Gastroesophageal sphincter (tissue), 4 donors: ENCODE results near the gene VAPB. TPM values are rescaled to one million over a fixed set of nuclear protein-coding genes. Genes with fewer than 3 reads are reported as not detected.

ENCODE experiments used
- ATAC-seq: fragments of 150-250 bp; one replicate; pipeline ENCODE4 v1.9.1; 2016; ENCODE audit warnings: mild to moderate bottlenecking, moderate library complexity
- H3K27ac ChIP-seq, 4 donors: fragments of 200-600 bp; sonication (generic) in 3 of 4; 1 replicate in 3 of 4; 2 replicates in 1 of 4; pipeline ENCODE4 v1.5.1; 2016 to 2019
- H3K27me3 ChIP-seq: fragments of 200-600 bp; sonication (generic); one replicate; pipeline ENCODE4 v1.5.1; 2019
- H3K36me3 ChIP-seq, 2 donors: fragments of 200-600 bp; sonication (generic); one replicate each; pipeline ENCODE4 v1.5.1; 2019; ENCODE audit warnings: control low read depth in 1 of 2
- H3K4me1 ChIP-seq, 3 donors: fragments of 200-600 bp; sonication (generic); 1 replicate in 2 of 3; 2 replicates in 1 of 3; pipeline ENCODE4 v1.5.1; 2016 to 2019; ENCODE audit warnings: control low read depth in 2 of 3
- H3K4me3 ChIP-seq, 2 donors: fragments of 200-600 bp; sonication (generic); one replicate each; pipeline ENCODE4 v1.5.1; 2019; ENCODE audit warnings: mild to moderate bottlenecking in 1 of 2, moderate library complexity in 1 of 2
- H3K9me3 ChIP-seq, 3 donors: fragments of 200-600 bp; sonication (generic); one replicate each; pipeline ENCODE4 v1.5.1; 2017 to 2019; ENCODE audit warnings: control low read depth in 2 of 3
- EP300 ChIP-seq: sonication (generic); formaldehyde crosslinking; IDR thresholded peaks from one replicate; pipeline ENCODE4 v1.6.1; 2017; ENCODE audit warnings: antibody characterized with exemption, mild to moderate bottlenecking
- POLR2A ChIP-seq, 2 donors: fragments of 450-650 bp; IDR thresholded peaks; one replicate each; pipeline ENCODE4 v1.6.1; 2017; ENCODE audit warnings: antibody characterized with exemption in 2 of 2, mild to moderate bottlenecking in 2 of 2, moderate library complexity in 1 of 2
- POLR2AphosphoS5 ChIP-seq: sonication (generic); formaldehyde crosslinking; IDR thresholded peaks from one replicate; pipeline ENCODE4 v1.6.1; 2017; ENCODE audit warnings: antibody characterized with exemption
- WGBS, 2 donors: methylation state at CpG; one replicate each; pipeline ENCODE4 v1.1.5; 2018; ENCODE audit warnings: low coverage in 1 of 2; 5-methylcytosine and 5-hydroxymethylcytosine counted together
- total RNA-seq, 4 donors: library from RNA; depleted of rRNA; stranded (reverse); fragments of >200 nt; gene quantifications; one replicate each; pipeline ENCODE4 v1.1.0, GENCODE V29; 2016
- TF ChIP-seq, protein P1 (sequence below), 4 experiments: fragments of 200-600 bp in 2 of 4; fragments of 450-650 bp in 2 of 4; sonication (generic) in 1 of 4; IDR thresholded peaks; one replicate each; pipeline ENCODE4 v1.5.1; 2017 to 2019; ENCODE audit warnings: antibody characterized with exemption in 4 of 4, mild to moderate bottlenecking in 2 of 4, moderate library complexity in 2 of 4

VAPB gene
- total RNA-seq, 4 donors from 2014 or later, result 30.4 to 43.1 (median 35.9) TPM

DNA sequence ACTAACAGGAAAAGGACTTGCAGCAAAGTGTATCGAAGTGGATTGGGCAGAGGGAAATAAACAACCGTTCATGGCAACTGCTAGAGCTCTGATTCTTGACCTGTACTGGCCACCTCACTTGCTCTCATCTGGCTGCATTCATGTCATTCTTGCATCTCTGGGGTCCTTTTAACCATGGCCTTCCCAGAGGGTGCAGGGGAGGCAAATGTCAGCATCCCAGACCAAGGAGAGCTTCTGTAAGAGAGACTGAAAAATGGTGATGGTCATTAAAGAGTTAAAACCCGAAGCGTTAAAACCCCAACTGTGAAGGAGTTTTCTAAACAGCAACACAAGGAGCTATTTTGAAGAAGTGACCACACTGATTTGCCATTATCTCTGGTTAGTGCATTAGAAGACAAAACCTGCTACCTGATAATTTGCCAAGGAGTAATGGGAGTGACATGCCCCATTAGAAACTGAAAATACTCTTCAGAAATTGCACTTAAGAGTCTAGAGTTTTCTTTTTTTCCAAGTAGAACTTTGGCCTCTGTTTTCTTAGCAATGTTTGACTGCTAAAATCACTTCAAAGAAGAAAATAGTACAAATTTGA is 63.7 kb downstream of the VAPB start:
- Histone ChIP-seq H3K27me3 (no peaks in the 10 kb centered on the region), H3K36me3 (peaks cover 0 to 30% of the 10 kb centered on the region in 2 donors), H3K4me3 (no peak overlapping the region), H3K4me1 (peaks cover 0 to 10% (median 3%) of the 10 kb centered on the region in 3 donors), H3K9me3 (peaks cover 0 to 7% (median 0%) of the 10 kb centered on the region in 3 donors), H3K27ac (no peak overlapping the region)
- no peak for ATAC-seq
- TF ChIP-seq EP300 (no peak), POLR2A (IDR thresholded peaks at IDR 0.05) (no peak), POLR2AphosphoS5 (no peak)
- TF ChIP-seq, protein P1, sequence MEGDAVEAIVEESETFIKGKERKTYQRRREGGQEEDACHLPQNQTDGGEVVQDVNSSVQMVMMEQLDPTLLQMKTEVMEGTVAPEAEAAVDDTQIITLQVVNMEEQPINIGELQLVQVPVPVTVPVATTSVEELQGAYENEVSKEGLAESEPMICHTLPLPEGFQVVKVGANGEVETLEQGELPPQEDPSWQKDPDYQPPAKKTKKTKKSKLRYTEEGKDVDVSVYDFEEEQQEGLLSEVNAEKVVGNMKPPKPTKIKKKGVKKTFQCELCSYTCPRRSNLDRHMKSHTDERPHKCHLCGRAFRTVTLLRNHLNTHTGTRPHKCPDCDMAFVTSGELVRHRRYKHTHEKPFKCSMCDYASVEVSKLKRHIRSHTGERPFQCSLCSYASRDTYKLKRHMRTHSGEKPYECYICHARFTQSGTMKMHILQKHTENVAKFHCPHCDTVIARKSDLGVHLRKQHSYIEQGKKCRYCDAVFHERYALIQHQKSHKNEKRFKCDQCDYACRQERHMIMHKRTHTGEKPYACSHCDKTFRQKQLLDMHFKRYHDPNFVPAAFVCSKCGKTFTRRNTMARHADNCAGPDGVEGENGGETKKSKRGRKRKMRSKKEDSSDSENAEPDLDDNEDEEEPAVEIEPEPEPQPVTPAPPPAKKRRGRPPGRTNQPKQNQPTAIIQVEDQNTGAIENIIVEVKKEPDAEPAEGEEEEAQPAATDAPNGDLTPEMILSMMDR (IDR thresholded peaks at IDR 0.05), result no peak
- 30 to 42% methylated on average over 4 of the region's 4 CpGs for WGBS, 2 donors

DNA sequence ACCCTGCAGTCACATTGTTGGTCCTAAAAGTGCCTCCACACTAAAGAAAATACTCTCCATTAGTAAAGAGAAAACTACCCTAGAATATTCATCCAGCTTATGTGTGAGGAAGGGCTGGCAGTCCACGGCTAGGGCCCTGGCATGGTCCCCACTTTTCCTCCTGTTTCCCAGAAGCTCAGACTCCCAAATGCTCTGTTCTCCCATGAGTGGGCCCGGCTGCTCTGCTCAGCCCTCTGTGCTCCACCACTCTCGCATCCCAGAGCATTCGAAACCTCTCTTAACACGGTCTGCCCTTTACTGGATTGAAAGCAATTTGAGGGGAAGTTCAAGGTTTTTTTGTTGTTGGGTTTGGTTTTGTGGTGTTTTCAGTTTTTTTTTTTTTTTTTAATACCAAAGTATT is 64.4 kb downstream of the VAPB start:
- H3K36me3 ChIP-seq, result peaks cover 0 to 25% of the 10 kb centered on the region in 2 donors
- H3K4me3 ChIP-seq, result no peak overlapping the region
- H3K9me3 ChIP-seq, result peaks cover 0 to 7% (median 0%) of the 10 kb centered on the region in 3 donors
- TF ChIP-seq, protein P1 (IDR thresholded peaks at IDR 0.05), result no peak
- TF ChIP-seq POLR2A (IDR thresholded peaks at IDR 0.05) (no peak), POLR2AphosphoS5 (no peak), EP300 (no peak)
- WGBS, 2 donors, result 73% methylated on average over 5 of the region's 5 CpGs; no CpG with 5 or more reads in 1 of the 2 donors
- H3K4me1 ChIP-seq, result peaks cover 0 to 10% (median 3%) of the 10 kb centered on the region in 3 donors
- ATAC-seq, result no peak
- no peaks in the 10 kb centered on the region for H3K27me3 ChIP-seq
- no peak overlapping the region for H3K27ac ChIP-seq

- no peaks in the 10 kb centered on the region for H3K27me3 ChIP-seq
- peaks cover 0 to 18% of the 10 kb centered on the region in 2 donors for H3K36me3 ChIP-seq
- peaks cover 0 to 9% (median 3%) of the 10 kb centered on the region in 3 donors for H3K4me1 ChIP-seq
- H3K4me3 ChIP-seq, result no peak overlapping the region
- no peak for TF ChIP-seq POLR2A (IDR thresholded peaks at IDR 0.05)
- TF ChIP-seq EP300, result no peak
- H3K9me3 ChIP-seq, result peaks cover 0 to 7% (median 0%) of the 10 kb centered on the region in 3 donors
- ATAC-seq, result no peak
- no peak overlapping the region for H3K27ac ChIP-seq
Measured at GRCh38 chr20:58454460-58454859, 65.4 kb downstream of the VAPB start.

GRCh38 chr20:58457083-58457695 is 68.2 kb downstream of the VAPB start:
- H3K36me3 ChIP-seq, result peaks cover 0 to 9% of the 10 kb centered on the region in 2 donors
- TF ChIP-seq EP300, result no peak
- TF ChIP-seq POLR2AphosphoS5, result no peak
- TF ChIP-seq, protein P1 (IDR thresholded peaks at IDR 0.05), result no peak
- no peak for TF ChIP-seq POLR2A (IDR thresholded peaks at IDR 0.05)
- peaks cover 0 to 7% (median 0%) of the 10 kb centered on the region in 3 donors for H3K9me3 ChIP-seq
- no peak for ATAC-seq
- H3K4me1 ChIP-seq, result no peaks in the 10 kb centered on the region
- no peak overlapping the region for H3K27ac ChIP-seq
- H3K4me3 ChIP-seq, result no peak overlapping the region
- H3K27me3 ChIP-seq, result no peaks in the 10 kb centered on the region
- 89 to 91% methylated on average over 5 to 6 of the region's 14 CpGs for WGBS, 2 donors

GRCh38 chr20:58458342-58459057 is 69.5 kb downstream of the VAPB start:
- TF ChIP-seq POLR2AphosphoS5 (no peak), POLR2A (IDR thresholded peaks at IDR 0.05) (no peak), EP300 (no peak)
- TF ChIP-seq, protein P1 (IDR thresholded peaks at IDR 0.05), result no peak
- Histone ChIP-seq H3K27ac (no peak overlapping the region), H3K4me3 (no peak overlapping the region), H3K9me3 (peaks cover 0 to 7% (median 0%) of the 10 kb centered on the region in 3 donors), H3K36me3 (peaks cover 0 to 9% of the 10 kb centered on the region in 2 donors), H3K4me1 (no peaks in the 10 kb centered on the region), H3K27me3 (no peaks in the 10 kb centered on the region)
- WGBS, 2 donors, result 72 to 91% methylated on average over 3 to 14 of the region's 16 CpGs
- no peak for ATAC-seq
